T-helper 1 cell (primary cell): Measurements from ENCODE around the gene PJA2.

Experiments used
- DNase-seq, 5 donors: peaks; one replicate each; pipeline ENCODE4 v3.0.0-alpha.2; 2012 to 2020

The PJA2 gene

DNA sequence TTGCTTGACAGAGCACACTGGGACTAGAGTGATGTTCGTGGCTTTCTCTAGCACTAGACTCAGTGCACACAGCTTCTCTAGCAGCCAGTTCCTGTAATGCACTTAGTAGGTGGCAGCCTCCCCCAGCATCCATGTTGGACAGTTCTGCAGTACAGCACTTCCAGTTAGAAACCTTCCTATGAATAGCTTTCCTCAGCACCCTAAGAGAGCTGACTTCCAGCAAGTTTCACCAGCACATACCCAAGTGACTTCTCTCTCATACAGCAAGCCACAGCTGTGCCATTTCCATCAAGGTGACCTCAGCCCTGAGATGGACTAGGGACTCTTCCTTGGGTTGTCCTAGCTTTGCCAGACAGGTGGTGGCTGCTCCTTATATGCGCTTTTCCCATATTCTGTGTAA is 60.4 kb downstream of the PJA2 start:
- no peak for DNase-seq

GRCh38 chr5:109347252-109347888 is 62.4 kb downstream of the PJA2 start:
- no peak for DNase-seq

- DNase-seq = no peak
Observed at GRCh38 chr5:109345699-109346098, 64.1 kb downstream of the PJA2 start.

DNA sequence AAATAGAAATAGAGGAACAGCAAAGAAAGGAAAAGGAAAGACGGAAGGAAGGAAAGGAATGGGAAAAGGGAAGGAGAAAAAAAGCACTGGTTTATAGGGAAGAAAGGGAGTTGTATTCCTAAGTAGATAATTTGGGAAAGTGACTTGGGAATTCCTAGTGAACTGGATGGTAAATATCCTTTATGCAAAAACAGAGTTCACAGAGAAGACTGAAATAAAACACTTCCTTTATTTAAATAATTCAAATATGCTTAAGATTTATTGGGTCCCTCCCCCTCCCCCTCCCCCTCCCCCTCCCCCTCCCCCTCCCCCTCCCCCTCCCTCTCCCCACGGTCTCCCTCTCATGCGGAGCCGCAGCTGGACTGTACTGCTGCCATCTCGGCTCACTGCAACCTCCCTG is 69.4 kb downstream of the PJA2 start:
- no peak for DNase-seq

DNA sequence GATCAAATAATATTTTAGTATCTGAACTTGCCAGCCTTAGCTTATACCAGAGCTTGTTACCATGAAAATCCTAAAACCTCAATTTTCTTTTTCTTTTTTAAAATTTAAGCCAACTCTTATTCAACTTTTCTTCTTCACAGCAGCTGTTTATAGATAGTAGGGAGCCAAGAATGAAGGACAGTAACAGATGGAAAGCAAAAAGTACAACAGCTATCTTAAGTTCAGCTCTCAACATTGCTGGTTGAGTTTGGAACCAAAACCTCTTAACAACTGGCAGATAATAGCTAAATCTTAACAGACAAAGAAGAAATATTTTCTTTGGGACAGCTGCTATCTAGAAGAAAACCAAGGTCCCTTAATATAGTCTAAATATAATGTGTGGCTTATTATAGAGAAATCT is 74.7 kb downstream of the PJA2 start:
- DNase-seq = no peak

DNA sequence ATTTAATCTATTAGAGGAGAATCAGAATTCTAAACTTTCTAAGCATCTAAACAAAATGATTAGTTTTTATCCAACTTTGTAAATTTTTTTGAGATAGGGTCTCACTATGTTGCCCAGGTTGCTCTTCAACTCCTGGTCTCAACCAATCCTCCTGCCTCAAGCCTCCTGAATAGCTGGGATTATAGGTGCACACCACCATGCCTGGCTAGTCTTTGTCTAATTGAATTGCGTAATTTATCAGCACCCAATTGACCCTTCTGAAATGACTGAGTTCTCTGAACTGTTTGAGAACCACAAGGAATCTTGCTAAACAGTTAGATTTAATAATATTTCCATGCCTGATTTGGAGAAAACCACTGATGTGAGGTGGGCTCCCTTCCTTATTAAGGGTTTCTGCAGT is 75.7 kb downstream of the PJA2 start:
- no peak for DNase-seq

DNA sequence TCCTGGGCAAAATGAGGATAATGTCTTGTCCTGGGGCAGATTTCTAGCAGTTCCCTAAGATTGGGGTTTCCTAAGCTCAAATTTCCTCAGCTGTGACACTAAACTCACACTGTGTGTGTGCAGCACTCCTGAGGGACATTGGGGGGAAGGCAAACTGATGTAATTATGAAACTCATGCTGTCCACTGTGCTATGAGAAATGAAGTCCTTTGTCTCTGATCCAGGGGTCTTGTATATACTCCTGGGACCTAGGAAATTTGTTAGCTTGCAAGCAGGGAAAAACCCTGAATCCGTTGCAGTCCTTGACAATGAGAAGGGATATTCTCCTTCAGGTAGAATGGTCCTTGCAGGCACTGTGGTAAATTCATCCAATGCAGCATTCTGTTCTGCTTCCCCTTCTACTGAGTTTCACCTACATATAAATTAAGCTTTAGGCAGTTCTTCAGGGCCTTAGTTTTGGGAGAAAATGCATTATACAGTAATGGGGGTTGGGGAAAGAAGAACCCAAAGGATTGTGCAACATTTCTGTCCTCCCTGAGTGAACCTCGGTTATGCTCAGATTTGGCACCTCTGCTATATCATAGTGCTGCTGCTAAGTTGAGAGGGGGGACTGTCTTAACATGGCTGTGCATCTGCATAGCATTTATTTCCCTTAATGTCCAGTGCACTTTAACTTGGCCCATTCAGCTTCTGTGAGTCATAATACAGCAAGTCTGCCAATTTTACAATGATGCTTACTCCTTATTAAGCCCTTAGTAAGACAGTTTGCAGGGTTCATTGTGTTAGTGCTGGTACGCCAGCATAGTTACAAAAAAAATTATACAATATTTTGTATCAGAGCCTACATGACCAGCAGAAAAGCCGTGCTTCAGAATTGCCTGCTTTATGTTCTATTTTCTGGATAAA is 80.2 kb downstream of the PJA2 start:
- DNase-seq = no peak

DNA sequence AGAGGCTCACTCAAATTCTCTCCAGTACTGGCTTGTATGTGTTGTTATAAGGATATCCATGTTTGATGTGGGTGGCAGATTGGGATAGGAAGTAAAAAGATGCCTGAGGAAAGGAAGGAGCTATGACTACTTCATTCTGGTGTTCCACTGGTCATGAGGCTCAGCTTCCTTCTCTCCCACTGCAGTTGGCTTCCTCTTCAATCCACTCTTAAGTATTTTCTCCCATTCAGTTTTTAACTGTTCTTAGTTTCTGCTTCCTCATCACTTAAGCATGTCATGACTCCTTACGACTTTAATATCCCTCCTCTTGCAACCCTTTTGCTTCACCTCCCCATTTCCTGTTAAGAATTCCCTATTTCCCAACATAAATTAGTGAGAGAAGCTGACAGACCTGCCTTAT is 81.1 kb downstream of the PJA2 start:
- DNase-seq = no peak

DNA sequence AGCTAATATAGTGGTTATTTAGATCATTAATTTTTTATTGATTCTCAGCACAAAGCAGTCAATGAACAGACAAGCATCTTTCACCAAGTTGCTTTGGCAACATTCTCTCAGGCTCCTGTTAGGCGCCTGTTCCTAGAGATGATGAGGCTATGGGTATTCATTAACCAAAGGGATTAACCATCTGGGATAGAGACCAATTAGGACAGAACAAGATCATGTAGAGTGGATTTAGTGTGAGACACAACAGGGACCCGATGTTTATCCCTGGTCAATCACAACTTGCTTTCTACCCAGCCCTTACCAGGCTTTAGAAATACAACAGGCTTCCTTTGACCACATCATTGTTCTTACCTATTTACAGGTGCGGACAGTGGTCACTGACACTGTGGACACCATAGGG is 82.2 kb downstream of the PJA2 start:
- DNase-seq = no peak

- no peak for DNase-seq
Observed at GRCh38 chr5:109326919-109327318, 82.9 kb downstream of the PJA2 start.

GRCh38 chr5:109325456-109325855 is 84.3 kb downstream of the PJA2 start:
- no peak for DNase-seq

- DNase-seq = no peak
Observed at GRCh38 chr5:109324931-109325330, 84.8 kb downstream of the PJA2 start.

DNA sequence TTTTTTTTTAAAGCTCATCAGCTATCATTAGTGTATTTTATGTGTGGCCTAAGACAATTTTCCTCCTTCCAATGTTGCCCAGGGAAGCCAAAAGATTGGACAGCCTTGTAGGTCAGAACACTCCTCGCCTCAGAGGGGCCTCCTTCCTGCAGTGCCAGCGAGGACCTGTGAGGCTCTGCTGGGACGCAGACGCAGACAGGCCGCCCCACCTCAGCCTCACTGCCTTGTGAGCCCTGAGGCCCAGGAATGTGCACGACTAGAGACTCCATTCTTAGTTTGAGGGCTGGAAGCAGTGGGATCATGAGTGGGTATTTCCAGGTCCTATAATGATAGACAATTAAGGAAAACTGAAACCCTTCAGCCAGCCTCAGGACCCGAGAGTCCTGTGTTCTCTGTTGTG is 85.4 kb downstream of the PJA2 start:
- DNase-seq = no peak

- DNase-seq = no peak
Observed at GRCh38 chr5:109322694-109323093, 87.1 kb downstream of the PJA2 start.

- DNase-seq = no peak
Observed at GRCh38 chr5:109319351-109319750, 90.4 kb downstream of the PJA2 start.

DNA sequence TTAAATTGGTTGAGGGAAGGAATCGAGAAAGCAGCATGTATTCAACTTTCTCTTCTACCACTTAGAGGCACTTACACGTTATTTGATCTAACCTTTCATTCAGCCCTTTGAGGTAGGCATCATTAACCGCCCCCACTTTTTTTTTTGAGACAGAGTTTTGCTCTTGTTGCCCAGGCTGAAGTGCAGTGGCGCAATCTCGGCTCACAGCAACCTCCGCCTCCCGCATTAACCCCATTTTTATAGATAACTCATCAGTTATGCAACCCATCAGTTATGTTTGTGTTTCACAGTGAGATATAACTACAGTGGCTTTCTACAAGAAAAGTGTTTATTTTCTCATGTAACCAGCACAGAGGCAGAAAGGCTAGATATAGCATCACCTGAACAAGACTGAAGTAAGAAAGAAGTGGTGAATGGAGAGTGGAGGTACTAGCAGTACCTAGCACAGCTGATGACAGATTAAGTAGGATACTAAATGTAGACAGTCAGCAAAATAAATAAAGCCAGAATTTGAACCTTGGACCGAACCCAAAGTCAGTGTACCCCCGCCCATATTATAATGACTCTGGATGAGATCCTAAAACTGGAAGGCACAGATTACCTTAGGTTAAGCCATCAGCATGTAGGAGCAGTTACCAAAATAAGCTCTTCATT is 91.2 kb downstream of the PJA2 start:
- no peak for DNase-seq

DNA sequence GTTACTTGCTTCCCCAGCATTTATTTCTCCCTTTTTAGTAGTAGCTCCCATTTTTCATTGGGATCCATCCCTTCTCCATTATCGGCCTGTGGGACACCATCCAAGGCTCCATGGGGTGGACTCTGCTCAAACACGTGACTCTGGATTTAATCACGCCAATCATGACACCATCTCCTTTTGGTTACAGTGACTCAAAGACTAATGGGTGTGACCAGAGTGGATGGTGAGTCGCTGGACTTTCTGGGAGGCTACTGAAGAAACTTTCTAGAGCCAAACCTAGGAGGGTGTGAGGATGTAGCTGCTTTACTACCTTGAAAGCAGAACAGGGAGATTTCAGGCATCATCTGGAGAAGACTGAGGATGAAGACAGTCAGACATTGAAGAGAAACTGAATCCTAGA is 93.1 kb downstream of the PJA2 start:
- no peak for DNase-seq

GRCh38 chr5:109315245-109315644 is 94.5 kb downstream of the PJA2 start:
- no peak for DNase-seq

GRCh38 chr5:109313127-109313526 is 96.6 kb downstream of the PJA2 start:
- no peak for DNase-seq

DNA sequence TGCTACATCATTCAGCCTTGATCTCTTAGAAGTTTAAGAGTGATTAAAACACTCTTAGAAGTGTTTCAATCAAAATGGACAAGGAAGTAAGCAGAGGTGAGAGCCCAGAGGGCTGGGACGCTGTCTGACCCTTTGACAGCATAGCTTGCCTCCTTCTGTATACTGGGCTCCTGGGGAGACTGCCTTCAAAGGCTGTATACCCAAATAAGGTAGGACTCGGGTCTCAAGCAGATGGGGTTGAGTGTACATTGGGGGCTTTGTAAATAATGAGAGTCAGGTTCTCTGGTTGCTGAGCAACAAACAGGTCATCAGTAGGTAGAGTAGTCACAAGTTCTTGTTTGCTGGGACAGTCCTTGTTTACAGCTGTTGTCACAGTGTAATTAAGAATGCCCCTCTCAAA is 97.1 kb downstream of the PJA2 start:
- no peak for DNase-seq

GRCh38 chr5:109310315-109310714 is 99.5 kb downstream of the PJA2 start:
- no peak for DNase-seq

GRCh38 chr5:109309326-109310063 is 100.3 kb downstream of the PJA2 start:
- no peak for DNase-seq

DNA sequence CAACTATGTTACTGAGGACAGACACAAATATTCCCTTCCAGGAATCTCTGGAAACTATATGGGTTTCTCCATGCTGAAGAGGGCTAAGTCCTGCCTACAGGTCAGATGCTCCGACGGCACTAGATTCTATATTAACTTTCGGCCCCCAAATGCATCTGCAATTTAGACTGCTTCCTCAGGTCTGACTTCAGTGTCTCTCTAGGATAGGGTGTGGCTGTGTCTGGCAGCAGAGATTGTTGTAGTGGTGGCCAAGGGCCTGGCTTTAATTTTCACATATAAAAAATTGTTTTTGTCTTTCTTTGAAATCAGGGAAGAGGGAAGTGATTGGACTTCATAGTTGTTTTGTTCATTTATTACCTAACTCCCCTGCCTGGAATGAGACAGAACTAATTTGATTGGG is 101.8 kb downstream of the PJA2 start:
- no peak for DNase-seq
